Measurements from ENCODE around the gene PRR29.

PRR29 gene

DNA sequence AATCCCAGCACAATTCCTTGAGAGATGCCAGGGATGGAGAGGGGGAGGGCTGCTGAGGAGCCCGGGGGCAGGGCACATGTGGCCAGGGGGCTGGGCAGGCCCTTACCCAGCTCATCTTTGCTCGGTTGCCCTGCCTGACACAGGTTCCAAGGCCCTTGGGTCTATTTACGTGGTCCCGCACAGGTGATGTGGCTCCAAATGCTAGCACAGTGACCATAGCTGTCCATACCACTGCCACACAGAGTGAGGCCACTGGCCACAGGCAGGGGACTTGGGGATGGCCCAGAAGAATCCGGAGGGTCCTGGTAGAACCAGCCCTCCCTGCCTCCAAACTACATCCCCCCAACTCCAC is 10.0 kb upstream of the PRR29 start:
- no peak for TF ChIP-seq TAF1 (IDR thresholded peaks at IDR 0.05; ENCODE audit: borderline replicate concordance, insufficient read depth, low read length)
- TF ChIP-seq, protein P1, sequence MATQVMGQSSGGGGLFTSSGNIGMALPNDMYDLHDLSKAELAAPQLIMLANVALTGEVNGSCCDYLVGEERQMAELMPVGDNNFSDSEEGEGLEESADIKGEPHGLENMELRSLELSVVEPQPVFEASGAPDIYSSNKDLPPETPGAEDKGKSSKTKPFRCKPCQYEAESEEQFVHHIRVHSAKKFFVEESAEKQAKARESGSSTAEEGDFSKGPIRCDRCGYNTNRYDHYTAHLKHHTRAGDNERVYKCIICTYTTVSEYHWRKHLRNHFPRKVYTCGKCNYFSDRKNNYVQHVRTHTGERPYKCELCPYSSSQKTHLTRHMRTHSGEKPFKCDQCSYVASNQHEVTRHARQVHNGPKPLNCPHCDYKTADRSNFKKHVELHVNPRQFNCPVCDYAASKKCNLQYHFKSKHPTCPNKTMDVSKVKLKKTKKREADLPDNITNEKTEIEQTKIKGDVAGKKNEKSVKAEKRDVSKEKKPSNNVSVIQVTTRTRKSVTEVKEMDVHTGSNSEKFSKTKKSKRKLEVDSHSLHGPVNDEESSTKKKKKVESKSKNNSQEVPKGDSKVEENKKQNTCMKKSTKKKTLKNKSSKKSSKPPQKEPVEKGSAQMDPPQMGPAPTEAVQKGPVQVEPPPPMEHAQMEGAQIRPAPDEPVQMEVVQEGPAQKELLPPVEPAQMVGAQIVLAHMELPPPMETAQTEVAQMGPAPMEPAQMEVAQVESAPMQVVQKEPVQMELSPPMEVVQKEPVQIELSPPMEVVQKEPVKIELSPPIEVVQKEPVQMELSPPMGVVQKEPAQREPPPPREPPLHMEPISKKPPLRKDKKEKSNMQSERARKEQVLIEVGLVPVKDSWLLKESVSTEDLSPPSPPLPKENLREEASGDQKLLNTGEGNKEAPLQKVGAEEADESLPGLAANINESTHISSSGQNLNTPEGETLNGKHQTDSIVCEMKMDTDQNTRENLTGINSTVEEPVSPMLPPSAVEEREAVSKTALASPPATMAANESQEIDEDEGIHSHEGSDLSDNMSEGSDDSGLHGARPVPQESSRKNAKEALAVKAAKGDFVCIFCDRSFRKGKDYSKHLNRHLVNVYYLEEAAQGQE (IDR thresholded peaks at IDR 0.05; ENCODE audit: insufficient read depth in 1 of 2, low read depth in 2 of 2, low read length in 2 of 2), result no peak
- no peak for TF ChIP-seq POLR2AphosphoS5 (IDR thresholded peaks at IDR 0.05; ENCODE audit: low read depth, low read length)
- TF ChIP-seq SIN3A (IDR thresholded peaks at IDR 0.05; ENCODE audit: borderline replicate concordance, insufficient read depth, low read length), result no peak
- TF ChIP-seq FOXP2 (optimal IDR thresholded peaks at IDR 0.05; ENCODE audit: borderline replicate concordance, extremely low read depth, extremely low read length, insufficient read depth), result no peak

DNA sequence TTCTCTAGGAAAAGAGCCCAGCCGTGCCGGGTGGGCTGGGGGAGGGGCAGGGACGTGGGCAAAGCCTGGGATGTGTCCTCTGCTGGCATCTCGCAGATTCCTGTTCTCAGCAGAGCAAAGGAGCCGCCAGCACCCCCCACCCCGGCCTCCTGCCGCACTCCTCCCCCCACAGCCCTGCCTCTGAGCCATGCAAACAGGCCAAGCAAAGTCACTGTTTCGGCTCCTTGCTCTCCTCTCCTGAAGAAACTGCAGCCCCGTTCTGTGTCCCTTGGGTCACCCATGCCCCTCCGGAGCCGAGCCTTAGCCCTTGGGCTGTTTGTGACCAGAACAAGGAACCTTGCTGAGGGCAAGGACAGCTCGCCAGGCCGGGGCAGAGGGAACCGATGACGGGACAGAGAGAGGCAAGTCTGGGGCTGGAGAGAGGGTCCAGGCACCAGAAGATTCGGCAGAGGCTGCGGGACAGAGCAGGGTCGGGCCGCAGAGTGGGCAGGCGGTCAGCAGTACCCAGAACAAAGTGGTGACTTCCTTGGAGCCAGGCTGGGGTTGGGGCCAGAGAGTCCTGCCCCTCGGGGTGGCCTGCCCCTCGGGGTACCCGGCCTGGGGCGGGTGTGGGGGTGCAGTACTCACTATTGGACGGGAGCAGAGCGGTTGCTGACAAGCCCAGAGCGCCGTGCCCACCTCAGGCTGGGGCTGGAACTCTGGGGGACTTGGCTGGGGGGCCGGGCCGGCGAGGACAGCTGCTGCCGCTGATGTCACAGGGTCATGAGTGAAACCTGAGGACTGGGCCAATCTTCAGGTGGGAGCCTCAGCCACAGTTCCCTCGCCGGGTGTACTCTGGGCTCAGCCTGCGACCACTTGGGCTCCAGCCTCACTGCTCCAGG is 9.2 kb upstream of the PRR29 start:
- TF ChIP-seq POLR2AphosphoS5 (IDR thresholded peaks at IDR 0.05; ENCODE audit: low read depth, low read length) (no peak), SIN3A (IDR thresholded peaks at IDR 0.05; ENCODE audit: borderline replicate concordance, insufficient read depth, low read length) (no peak), FOXP2 (optimal IDR thresholded peaks at IDR 0.05; ENCODE audit: borderline replicate concordance, extremely low read depth, extremely low read length, insufficient read depth) (no peak), TAF1 (IDR thresholded peaks at IDR 0.05; ENCODE audit: borderline replicate concordance, insufficient read depth, low read length) (no peak)
- TF ChIP-seq, protein P1 (IDR thresholded peaks at IDR 0.05; ENCODE audit: insufficient read depth in 1 of 2, low read depth in 2 of 2, low read length in 2 of 2), result no peak

DNA sequence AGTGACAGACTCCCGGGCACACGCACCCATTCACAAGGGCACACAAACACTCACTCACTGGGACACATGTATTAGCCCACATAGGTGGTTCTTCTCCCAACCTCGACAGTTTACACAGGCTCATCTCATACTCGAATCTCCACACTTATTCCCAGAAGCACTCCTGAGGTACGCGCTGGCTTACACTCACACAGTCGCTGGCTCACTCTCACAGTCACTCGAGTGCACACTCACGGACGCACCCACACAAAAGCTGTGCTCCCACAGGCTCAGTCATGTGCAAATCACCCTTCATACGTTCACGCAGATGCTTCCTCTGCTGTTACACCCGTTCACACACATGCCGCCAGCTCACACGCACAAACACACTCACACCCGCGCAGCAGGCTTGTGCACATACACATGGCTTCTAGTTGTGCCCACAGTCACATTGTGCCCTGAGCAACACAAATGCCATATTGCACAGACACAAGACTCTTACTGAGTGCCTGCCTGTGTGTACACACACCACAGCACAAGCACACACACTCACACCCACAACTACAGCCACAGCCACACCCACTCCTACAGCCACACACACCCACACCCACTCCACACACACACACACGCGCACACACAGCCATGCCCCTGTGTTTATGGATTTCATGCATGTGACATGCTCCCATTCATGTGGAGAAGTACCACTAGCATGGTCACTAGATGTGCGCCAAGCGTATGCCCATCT is 8.4 kb upstream of the PRR29 start:
- no peak for TF ChIP-seq TAF1 (IDR thresholded peaks at IDR 0.05; ENCODE audit: borderline replicate concordance, insufficient read depth, low read length)
- no peak for TF ChIP-seq SIN3A (IDR thresholded peaks at IDR 0.05; ENCODE audit: borderline replicate concordance, insufficient read depth, low read length)
- TF ChIP-seq, protein P1 (IDR thresholded peaks at IDR 0.05; ENCODE audit: insufficient read depth in 1 of 2, low read depth in 2 of 2, low read length in 2 of 2), result no peak
- no peak for TF ChIP-seq POLR2AphosphoS5 (IDR thresholded peaks at IDR 0.05; ENCODE audit: low read depth, low read length)
- TF ChIP-seq FOXP2 (optimal IDR thresholded peaks at IDR 0.05; ENCODE audit: borderline replicate concordance, extremely low read depth, extremely low read length, insufficient read depth), result no peak

DNA sequence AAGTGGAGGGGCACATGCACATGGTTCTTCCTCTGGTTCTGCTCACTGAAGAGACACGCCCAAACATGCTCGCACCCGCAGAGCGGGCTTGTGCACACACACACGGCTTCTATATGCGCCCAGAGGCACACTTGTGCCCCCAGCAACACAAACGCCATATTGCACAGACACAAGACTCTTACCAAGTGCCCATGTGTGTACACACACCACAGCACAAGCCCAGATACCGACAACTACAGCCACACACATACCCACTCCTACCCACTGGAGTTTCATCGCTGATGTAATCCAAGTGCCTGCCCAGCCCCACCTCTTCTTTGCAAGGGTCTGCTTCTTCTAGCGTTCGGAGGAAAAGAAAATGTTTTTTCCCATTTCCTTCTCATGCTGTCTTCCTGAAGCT is 6.5 kb upstream of the PRR29 start:
- TF ChIP-seq, protein P1 (IDR thresholded peaks at IDR 0.05; ENCODE audit: insufficient read depth in 1 of 2, low read depth in 2 of 2, low read length in 2 of 2), result no peak

All from PFSK-1 (cell line).